ENCODE measurements around the gene FHIT.

GRCh38 chr3:60630953-60631352, 620.3 kb downstream of the FHIT start:
- TF ChIP-seq EZH2 (IDR thresholded peaks at IDR 0.05; ENCODE audit: insufficient read depth, poor library complexity, severe bottlenecking) (no peak), EZH2phosphoT487 (IDR thresholded peaks at IDR 0.05; ENCODE audit: insufficient read depth, low read depth) (no peak)

Measured in GM23248 (cell line).